Chondrocyte (in vitro differentiated cells): ENCODE measurements around the gene OSBPL9. TPM values are rescaled to one million over a fixed set of nuclear protein-coding genes. Genes with fewer than 3 reads are reported as not detected.

Experiments
- DNase-seq: peaks from one replicate; pipeline ENCODE4 v3.0.0; 2021; ENCODE audit warnings: mixed read lengths, low spot score
- H3K27ac Mint-ChIP-seq: one replicate; pipeline ENCODE4 v1.8.0; 2021; ENCODE audit warnings: mild to moderate bottlenecking, moderate library complexity, mixed read lengths; ENCODE audit not compliant: unreplicated experiment
- H3K27me3 Mint-ChIP-seq: 2 replicates; pipeline ENCODE4 v1.8.0; 2021; ENCODE audit warnings: low read depth, mixed read lengths
- H3K36me3 Mint-ChIP-seq: 2 replicates; pipeline ENCODE4 v1.8.0; 2021; ENCODE audit warnings: low read depth, mixed read lengths
- H3K4me1 Mint-ChIP-seq: 2 replicates; pipeline ENCODE4 v1.8.0; 2021; ENCODE audit warnings: low read depth, mild to moderate bottlenecking, mixed read lengths
- H3K4me3 Mint-ChIP-seq: one replicate; pipeline ENCODE4 v1.8.0; 2021; ENCODE audit warnings: mild to moderate bottlenecking, moderate library complexity, mixed read lengths; ENCODE audit not compliant: unreplicated experiment
- H3K9me3 Mint-ChIP-seq: 2 replicates; pipeline ENCODE4 v1.8.0; 2021; ENCODE audit warnings: low read depth, mixed read lengths
- total RNA-seq: library from RNA; stranded (reverse); gene quantifications from 3 replicates; pipeline ENCODE4 v1.2.1, GENCODE V29; 2021
- TF ChIP-seq, protein P1 (sequence below): fragments of 200-600 bp; sonication (generic); IDR thresholded peaks from 2 replicates; pipeline ENCODE4 v1.5.0; 2021; ENCODE audit warnings: antibody characterized with exemption, mild to moderate bottlenecking, moderate library complexity

Gene OSBPL9
- total RNA-seq, 1 donor from 2014 or later = 186 TPM

DNA sequence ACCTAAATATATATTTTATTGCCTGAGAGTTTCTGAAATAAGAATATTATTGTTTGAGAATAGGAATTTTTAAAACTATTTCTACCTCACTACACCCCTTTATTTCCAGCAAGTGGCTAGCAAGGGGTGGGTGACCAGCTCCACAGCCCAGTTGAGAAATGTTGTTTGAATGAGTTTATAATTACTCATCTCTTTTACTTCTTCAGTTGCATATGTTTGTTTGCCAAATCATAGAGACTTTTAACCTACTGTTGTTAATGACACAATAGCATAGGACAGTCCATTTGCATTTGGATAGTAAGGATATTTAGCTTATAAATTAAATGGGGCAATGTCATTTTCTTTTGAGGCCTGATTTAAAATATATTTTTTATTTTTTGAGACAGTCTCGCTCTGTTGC lies 133.8 kb downstream of the OSBPL9 start:
- H3K9me3 Mint-ChIP-seq = peaks cover 5% of the 10 kb centered on the region
- TF ChIP-seq, protein P1, sequence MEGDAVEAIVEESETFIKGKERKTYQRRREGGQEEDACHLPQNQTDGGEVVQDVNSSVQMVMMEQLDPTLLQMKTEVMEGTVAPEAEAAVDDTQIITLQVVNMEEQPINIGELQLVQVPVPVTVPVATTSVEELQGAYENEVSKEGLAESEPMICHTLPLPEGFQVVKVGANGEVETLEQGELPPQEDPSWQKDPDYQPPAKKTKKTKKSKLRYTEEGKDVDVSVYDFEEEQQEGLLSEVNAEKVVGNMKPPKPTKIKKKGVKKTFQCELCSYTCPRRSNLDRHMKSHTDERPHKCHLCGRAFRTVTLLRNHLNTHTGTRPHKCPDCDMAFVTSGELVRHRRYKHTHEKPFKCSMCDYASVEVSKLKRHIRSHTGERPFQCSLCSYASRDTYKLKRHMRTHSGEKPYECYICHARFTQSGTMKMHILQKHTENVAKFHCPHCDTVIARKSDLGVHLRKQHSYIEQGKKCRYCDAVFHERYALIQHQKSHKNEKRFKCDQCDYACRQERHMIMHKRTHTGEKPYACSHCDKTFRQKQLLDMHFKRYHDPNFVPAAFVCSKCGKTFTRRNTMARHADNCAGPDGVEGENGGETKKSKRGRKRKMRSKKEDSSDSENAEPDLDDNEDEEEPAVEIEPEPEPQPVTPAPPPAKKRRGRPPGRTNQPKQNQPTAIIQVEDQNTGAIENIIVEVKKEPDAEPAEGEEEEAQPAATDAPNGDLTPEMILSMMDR = no peak
- no peak overlapping the region for H3K27ac Mint-ChIP-seq
- DNase-seq = no peak
- H3K27me3 Mint-ChIP-seq = no peaks in the 10 kb centered on the region
- H3K4me1 Mint-ChIP-seq = peaks cover 27% of the 10 kb centered on the region
- H3K4me3 Mint-ChIP-seq = no peak overlapping the region
- H3K36me3 Mint-ChIP-seq = peaks cover 27% of the 10 kb centered on the region

DNA sequence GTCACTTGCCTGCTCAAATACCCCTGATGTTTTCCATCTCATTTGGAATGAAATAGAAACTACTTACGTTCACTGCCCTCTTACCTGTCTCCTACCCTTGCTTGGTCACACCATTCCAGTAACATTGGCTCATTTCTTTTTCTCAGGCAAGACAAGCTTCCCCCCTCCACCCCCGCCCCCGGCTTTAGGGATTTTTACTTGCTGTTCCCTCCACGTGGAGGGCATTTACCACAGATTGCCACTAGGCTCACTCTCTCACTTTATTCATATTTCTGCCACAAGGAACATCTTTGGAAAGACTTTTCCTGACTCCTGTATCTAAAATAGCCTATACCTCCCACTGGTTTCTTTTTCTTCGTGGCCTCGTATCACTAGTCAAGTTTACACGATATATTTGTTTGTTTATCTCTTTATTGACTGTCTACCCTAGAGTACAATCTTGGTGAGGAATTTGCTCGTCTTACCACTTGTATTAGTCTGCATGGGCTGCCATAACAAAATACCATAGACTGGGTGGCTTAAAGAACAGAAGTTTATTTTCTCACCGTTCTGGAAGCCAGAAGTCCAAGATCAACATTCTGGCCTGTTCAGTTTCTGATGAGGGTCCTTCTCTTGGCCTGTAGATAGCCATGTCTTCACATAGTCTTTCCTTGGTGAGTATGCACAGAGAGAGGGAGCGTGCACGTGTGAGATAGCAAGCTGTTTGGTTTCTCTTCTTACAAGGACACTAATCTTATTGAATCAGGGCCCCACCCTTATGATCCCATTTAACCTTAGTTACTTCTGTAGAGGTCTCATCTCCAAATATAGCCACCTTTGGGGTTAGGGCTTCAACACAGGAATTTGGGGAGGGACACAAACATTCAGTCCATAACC lies 135.4 kb downstream of the OSBPL9 start:
- TF ChIP-seq, protein P1 = no peak
- Mint-ChIP-seq H3K4me1 (peaks cover 40% of the 10 kb centered on the region), H3K27me3 (no peaks in the 10 kb centered on the region), H3K36me3 (peaks cover 30% of the 10 kb centered on the region), H3K27ac (peak overlapping the region; percentile 32), H3K9me3 (peaks cover 5% of the 10 kb centered on the region), H3K4me3 (no peak overlapping the region)
- DNase-seq = no peak

DNA sequence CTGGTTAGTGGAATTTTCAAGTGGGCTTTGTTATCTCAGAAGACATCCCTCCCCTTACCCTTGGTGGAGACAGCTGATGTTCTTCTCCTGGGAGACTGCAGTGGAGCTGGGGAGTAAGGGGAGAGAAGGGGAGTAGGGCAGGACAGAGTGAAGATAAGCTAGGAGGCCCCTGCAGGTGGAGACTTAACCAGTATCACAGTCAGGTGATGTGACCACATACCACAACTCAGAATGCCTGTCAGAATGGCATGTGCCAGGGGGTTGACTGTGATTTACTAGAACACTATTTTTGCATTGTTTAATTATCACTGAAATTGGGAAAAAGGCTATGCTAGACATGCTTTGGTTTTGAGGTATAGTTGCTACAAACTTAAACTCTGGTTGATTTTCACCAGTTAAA lies 137.1 kb downstream of the OSBPL9 start:
- no peak overlapping the region for H3K27ac Mint-ChIP-seq
- peaks cover 56% of the 10 kb centered on the region for H3K4me1 Mint-ChIP-seq
- no peaks in the 10 kb centered on the region for H3K27me3 Mint-ChIP-seq
- H3K4me3 Mint-ChIP-seq = no peak overlapping the region
- no peak for DNase-seq
- TF ChIP-seq, protein P1 = no peak
- peaks cover 5% of the 10 kb centered on the region for H3K9me3 Mint-ChIP-seq
- H3K36me3 Mint-ChIP-seq = peaks cover 26% of the 10 kb centered on the region

DNA sequence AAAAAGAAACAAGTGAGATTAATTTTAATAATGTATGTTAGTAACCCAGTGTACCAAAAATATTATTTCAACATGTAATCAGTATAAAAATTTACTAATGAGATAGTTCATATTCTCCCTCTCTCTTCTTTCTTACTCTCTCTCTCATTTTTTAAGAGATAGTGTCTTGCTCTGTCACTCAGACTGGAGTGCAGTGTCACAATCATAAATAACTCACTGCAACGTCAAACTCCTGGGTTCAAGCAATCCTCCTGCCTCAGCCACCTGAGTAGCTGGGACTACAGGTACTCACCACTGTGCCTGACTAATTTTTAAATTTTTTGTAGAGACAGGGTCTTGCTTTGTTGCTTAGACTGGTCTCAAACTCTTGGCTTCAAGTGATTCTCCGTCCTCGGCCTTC lies 137.8 kb downstream of the OSBPL9 start:
- no peak for DNase-seq
- Mint-ChIP-seq H3K9me3 (peaks cover 5% of the 10 kb centered on the region), H3K36me3 (peaks cover 24% of the 10 kb centered on the region), H3K4me3 (no peak overlapping the region), H3K4me1 (peaks cover 63% of the 10 kb centered on the region), H3K27me3 (no peaks in the 10 kb centered on the region), H3K27ac (no peak overlapping the region)
- TF ChIP-seq, protein P1 = no peak

DNA sequence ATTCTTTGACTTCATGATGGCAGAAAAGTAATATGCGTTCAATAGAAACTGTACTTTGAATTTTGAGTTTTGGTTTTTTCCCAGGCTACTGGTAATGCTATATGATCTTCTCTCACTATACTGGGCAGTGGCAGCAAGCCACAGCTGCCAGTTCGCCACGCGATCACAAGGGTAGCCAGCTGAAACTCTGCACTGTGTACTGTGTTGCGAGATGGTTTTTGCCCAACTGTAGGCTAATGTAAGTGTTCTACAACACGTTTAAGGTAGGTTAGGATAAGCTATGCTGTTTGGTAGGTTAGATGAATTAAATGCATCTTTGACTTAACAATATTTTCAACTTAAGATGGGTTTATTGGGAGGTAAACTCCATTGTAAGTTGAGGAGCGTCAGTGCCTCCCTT lies 138.5 kb downstream of the OSBPL9 start:
- no peak for DNase-seq
- no peak overlapping the region for H3K27ac Mint-ChIP-seq
- no peaks in the 10 kb centered on the region for H3K27me3 Mint-ChIP-seq
- TF ChIP-seq, protein P1 = no peak
- H3K4me1 Mint-ChIP-seq = peaks cover 65% of the 10 kb centered on the region
- peaks cover 24% of the 10 kb centered on the region for H3K36me3 Mint-ChIP-seq
- peaks cover 5% of the 10 kb centered on the region for H3K9me3 Mint-ChIP-seq
- H3K4me3 Mint-ChIP-seq = no peak overlapping the region
